ENCODE measurements around the gene C19orf47. TPM values are rescaled to one million over a fixed set of nuclear protein-coding genes. Genes with fewer than 3 reads are reported as not detected.

The C19orf47 gene, protein sequence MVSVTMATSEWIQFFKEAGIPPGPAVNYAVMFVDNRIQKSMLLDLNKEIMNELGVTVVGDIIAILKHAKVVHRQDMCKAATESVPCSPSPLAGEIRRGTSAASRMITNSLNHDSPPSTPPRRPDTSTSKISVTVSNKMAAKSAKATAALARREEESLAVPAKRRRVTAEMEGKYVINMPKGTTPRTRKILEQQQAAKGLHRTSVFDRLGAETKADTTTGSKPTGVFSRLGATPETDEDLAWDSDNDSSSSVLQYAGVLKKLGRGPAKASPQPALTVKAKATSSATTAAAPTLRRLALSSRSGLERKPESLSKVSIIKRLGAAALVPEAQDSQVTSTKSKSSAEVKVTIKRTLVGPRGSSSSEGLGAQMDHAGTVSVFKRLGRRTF
- 166 TPM for total RNA-seq
- long read RNA-seq, partial matches to known transcripts, result 16 of 117 reads
- long read RNA-seq, other reads (novel, unspliced or antisense), result 96 of 117 reads

DNA sequence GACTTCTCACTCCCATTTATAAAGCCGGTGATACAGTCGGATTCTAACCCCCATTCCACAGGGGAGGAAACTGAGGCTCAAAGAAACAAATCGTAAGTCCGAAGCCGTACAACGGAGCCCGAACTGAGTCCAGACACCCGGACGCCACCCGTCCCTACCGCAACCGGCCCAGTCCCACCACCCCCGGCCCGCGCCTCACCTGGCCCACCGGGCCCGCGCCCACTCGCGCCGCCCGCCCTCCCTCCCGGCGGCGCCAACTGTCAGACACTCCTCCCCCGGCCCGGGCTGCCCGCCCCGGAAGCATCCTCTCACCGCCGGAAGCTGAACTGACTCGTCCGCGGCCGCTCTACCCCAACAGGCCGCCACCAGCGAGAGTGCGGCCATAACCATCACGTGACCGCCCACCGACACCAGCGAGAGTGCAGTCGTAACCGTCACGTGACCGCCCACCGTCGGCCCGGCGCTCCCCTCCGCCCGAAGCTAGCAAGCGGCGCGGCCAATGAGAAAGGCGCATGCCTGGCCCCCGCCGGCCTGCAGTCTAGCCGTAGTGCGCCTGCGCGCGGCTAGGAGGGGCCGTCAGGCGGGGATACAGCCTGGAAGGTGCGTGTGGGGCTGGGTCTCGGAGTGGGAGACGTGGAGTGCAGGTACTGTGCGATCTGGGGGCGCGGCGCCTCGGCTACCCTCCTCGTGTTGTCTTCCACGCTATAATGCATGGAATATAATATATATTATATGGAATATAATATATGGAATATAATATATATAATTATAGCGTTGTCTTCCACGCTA, at the start of gene C19orf47, which contains the start of gene PLD3:
C19orf47 (minus strand) TSS at position 273 of the 789 bp plus-strand sequence. CDS start 6,540 bp downstream, outside the sequence.
PLD3 (plus strand) TSS at position 571 of the 789 bp plus-strand sequence. CDS start 17,789 bp downstream, outside the sequence.
- TF ChIP-seq, protein P1, sequence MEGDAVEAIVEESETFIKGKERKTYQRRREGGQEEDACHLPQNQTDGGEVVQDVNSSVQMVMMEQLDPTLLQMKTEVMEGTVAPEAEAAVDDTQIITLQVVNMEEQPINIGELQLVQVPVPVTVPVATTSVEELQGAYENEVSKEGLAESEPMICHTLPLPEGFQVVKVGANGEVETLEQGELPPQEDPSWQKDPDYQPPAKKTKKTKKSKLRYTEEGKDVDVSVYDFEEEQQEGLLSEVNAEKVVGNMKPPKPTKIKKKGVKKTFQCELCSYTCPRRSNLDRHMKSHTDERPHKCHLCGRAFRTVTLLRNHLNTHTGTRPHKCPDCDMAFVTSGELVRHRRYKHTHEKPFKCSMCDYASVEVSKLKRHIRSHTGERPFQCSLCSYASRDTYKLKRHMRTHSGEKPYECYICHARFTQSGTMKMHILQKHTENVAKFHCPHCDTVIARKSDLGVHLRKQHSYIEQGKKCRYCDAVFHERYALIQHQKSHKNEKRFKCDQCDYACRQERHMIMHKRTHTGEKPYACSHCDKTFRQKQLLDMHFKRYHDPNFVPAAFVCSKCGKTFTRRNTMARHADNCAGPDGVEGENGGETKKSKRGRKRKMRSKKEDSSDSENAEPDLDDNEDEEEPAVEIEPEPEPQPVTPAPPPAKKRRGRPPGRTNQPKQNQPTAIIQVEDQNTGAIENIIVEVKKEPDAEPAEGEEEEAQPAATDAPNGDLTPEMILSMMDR (IDR thresholded peaks at IDR 0.05; ENCODE audit: borderline replicate concordance), result no peak
- intact Hi-C loops (cut with micrococcal nuclease), result no loop called here
- H3K27me3 ChIP-seq (ENCODE audit: low read depth), result no peaks in the 10 kb centered on the region
- peak; percentile 100 for DNase-seq
- peaks cover 55% of the 10 kb centered on the region for H3K4me1 ChIP-seq
- peak within 1 kb of the TSS; percentile 80 for H3K4me3 ChIP-seq
- no peaks in the 10 kb centered on the region for H3K36me3 ChIP-seq
- H3K27ac ChIP-seq (replicated peaks), result peak within 1 kb of the TSS; percentile 89
- H3K9me3 ChIP-seq (replicated peaks), result no peaks in the 10 kb centered on the region

DNA sequence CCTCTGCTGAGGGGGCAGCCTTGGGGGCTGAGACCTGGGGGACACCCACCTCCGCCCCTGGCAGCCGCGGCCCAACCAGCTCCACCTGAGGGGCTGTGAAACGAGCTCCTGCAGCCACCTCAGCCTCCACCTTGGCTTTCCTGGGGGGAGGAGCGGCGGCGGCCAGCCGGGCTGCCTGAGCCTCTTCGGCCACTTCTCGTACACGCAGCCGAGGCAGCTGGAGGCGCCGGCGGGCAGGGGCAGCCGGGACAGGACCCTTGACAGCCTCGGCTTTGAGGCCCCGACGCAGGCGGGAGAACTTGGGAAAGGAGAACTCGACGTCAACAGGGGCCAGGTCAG, 49.3 kb upstream of the C19orf47 start:
- intact Hi-C loops (cut with micrococcal nuclease), result no loop called here
- no peaks in the 10 kb centered on the region for H3K9me3 ChIP-seq (replicated peaks)
- H3K36me3 ChIP-seq, result no peaks in the 10 kb centered on the region

DNA sequence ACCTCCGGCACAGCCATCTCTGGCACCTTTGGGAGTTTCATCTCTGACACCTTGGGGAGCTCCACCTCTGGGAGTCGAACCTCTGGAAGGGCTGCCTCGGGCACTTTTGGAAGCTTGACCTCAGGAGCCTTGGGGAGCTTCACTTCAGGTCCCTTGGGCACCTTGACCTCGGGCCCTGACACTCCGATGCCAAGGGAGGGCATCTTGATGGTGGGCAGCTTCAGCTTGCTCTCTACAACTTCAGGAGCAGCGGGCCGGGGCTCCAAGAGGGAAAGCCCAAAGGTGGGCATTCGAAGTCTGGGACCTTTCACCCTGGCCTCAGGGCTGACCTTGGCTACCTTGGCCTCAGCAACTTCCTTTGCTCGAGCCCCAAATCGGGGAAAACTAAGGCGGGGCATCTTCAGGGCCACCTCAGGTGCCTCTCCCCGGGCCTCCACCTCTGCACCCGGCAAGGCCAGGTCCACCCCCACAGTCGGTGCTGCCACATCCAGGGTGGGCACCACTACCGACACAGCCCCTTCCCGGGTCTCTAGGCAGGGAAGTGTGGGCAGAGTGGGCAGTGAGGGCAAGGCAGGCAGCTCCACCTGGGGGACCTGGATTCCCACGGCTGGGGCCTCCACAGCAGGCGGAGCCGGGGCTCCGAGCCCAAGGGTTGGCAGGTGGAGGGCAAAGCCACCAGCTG, 48.8 kb upstream of the C19orf47 start:
- no peaks in the 10 kb centered on the region for H3K27me3 ChIP-seq (ENCODE audit: low read depth)
- no peak overlapping the region for H3K27ac ChIP-seq (replicated peaks)
- intact Hi-C loops (cut with micrococcal nuclease), result no loop called here
- no peak for DNase-seq
- H3K9me3 ChIP-seq (replicated peaks), result no peaks in the 10 kb centered on the region
- H3K4me3 ChIP-seq, result no peak overlapping the region
- H3K36me3 ChIP-seq, result no peaks in the 10 kb centered on the region
- H3K4me1 ChIP-seq, result peaks cover 3% of the 10 kb centered on the region
- TF ChIP-seq, protein P1 (IDR thresholded peaks at IDR 0.05; ENCODE audit: borderline replicate concordance), result no peak

More for the DNA sequence above, 49.3 kb upstream of the C19orf47 start:
- H3K4me3 ChIP-seq, result no peak overlapping the region
- H3K4me1 ChIP-seq, result peaks cover 3% of the 10 kb centered on the region
- no peak for DNase-seq
- H3K27me3 ChIP-seq (ENCODE audit: low read depth), result no peaks in the 10 kb centered on the region
- H3K27ac ChIP-seq (replicated peaks), result no peak overlapping the region
- TF ChIP-seq, protein P1 (IDR thresholded peaks at IDR 0.05; ENCODE audit: borderline replicate concordance), result no peak

DNA sequence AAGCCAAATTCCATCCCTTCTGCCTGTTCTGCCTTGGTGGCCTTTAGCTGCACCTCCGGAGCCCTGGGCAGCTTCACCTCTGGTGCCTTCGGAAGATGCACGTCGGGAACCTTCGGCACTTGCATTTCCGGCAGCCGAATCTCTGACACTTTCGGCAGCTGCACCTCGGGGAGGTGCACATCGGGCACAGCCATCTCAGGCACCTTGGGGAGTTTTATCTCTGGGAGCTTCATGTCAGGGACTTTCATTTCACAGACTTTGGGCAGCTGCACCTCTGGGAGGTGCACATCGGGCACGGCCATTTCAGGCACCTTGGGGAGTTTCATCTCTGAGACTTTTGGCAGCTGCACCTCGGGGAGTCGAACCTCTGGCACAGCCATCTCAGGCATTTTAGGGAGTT, 47.8 kb upstream of the C19orf47 start:
- TF ChIP-seq, protein P1 (IDR thresholded peaks at IDR 0.05; ENCODE audit: borderline replicate concordance), result no peak

DNA sequence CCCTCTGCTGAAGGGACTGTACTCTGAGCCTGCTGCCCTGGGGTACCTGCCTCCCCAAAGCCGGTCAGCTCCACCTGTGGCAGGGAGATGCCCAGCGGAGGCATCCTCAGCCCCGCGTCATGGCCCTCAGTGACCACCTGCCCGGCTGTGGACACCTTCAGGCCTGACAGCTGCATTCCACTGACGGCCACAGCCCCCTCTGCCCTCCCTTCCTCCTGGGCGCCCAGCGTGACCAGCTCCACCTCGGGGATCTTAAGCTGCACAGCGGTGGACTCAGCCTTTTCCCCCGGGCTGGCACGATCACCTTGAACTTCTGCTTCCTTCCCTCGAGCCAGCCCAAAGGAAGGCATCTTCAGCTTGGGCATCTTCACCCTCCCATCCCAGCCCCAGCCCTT, 46.6 kb upstream of the C19orf47 start:
- no peak overlapping the region for H3K4me3 ChIP-seq
- H3K27ac ChIP-seq (replicated peaks), result no peak overlapping the region
- H3K9me3 ChIP-seq (replicated peaks), result no peaks in the 10 kb centered on the region
- intact Hi-C loops (cut with micrococcal nuclease), result no loop called here
- TF ChIP-seq, protein P1 (IDR thresholded peaks at IDR 0.05; ENCODE audit: borderline replicate concordance), result no peak
- no peaks in the 10 kb centered on the region for H3K27me3 ChIP-seq (ENCODE audit: low read depth)
- H3K36me3 ChIP-seq, result no peaks in the 10 kb centered on the region
- H3K4me1 ChIP-seq, result peaks cover 3% of the 10 kb centered on the region
- no peak for DNase-seq

More for the DNA sequence above, 47.8 kb upstream of the C19orf47 start:
- no peaks in the 10 kb centered on the region for H3K9me3 ChIP-seq (replicated peaks)
- no peak overlapping the region for H3K4me3 ChIP-seq
- intact Hi-C loops (cut with micrococcal nuclease), result no loop called here
- H3K27ac ChIP-seq (replicated peaks), result no peak overlapping the region
- DNase-seq, result no peak
- H3K4me1 ChIP-seq, result peaks cover 3% of the 10 kb centered on the region
- H3K27me3 ChIP-seq (ENCODE audit: low read depth), result no peaks in the 10 kb centered on the region
- no peaks in the 10 kb centered on the region for H3K36me3 ChIP-seq
